Measurements from ENCODE around the gene PAK5. TPM values are rescaled to one million over a fixed set of nuclear protein-coding genes. Genes with fewer than 3 reads are reported as not detected.

The PAK5 gene
- total and polyA plus RNA-seq, 12 donors: 0.04 TPM; not detected in 11

DNA sequence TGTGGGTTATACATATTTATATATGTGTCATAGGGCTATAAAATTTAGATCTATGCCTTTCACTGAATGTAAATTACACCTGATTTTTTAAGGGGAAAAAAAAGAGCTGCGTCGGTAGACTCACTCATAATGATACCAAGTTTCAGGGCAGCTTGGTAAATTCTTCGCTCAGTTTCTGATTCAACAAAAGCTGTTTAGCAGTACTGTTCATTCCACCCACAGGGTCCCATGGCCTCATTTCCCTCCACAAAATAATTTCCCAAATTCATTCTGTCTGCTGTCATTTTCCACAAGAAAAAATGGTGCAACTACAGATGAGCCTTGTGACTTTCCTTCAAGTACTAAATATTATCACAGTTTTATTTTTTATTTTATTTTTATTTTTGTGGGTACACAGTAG, 63.7 kb downstream of the PAK5 start:
- H3K27me3 ChIP-seq: no peaks in the 10 kb centered on the region
- no peak overlapping the region for H3K27ac ChIP-seq
- H3K36me3 ChIP-seq: no peaks in the 10 kb centered on the region
- ATAC-seq: no peak
- peaks cover 0 to 10% (median 0%) of the 10 kb centered on the region in 11 donors for H3K9me3 ChIP-seq
- TF ChIP-seq, protein P1, sequence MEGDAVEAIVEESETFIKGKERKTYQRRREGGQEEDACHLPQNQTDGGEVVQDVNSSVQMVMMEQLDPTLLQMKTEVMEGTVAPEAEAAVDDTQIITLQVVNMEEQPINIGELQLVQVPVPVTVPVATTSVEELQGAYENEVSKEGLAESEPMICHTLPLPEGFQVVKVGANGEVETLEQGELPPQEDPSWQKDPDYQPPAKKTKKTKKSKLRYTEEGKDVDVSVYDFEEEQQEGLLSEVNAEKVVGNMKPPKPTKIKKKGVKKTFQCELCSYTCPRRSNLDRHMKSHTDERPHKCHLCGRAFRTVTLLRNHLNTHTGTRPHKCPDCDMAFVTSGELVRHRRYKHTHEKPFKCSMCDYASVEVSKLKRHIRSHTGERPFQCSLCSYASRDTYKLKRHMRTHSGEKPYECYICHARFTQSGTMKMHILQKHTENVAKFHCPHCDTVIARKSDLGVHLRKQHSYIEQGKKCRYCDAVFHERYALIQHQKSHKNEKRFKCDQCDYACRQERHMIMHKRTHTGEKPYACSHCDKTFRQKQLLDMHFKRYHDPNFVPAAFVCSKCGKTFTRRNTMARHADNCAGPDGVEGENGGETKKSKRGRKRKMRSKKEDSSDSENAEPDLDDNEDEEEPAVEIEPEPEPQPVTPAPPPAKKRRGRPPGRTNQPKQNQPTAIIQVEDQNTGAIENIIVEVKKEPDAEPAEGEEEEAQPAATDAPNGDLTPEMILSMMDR (IDR thresholded peaks at IDR 0.05): no peak
- H3K4me3 ChIP-seq: no peak overlapping the region
- DNase-seq: no peak
- intact Hi-C loops (cut with DNase I): loop anchor here in 1 of 10 donors (10.0 kb wide), 1 partner anchor 60 kb away; the partner anchor contains the start of gene PAK5
- no peaks in the 10 kb centered on the region for H3K4me1 ChIP-seq
- WGBS, 2 donors: 93 to 97% methylated on average over 3 of the region's 3 CpGs

DNA sequence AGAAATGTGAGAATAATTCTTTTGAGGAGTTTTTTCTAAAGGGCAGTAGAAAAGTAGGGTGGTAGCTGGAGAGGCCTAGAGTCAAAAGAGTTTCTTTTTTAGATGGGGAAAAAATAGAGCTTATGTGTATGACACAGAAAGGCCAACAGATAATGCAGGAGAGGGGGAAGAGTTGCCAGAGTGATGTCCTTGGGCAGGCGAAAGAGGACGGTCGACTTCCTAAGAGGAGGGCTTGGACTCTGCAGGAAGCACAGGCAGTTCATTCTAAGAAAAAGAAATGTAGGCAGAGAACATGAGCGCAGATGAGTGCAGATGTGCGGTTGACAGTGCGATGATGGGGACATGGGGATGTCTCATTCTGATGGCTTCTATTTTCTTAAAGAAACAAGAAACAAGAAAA, 68.9 kb downstream of the PAK5 start:
- TF ChIP-seq, protein P1 (IDR thresholded peaks at IDR 0.05): no peak
- Histone ChIP-seq H3K27ac (no peak overlapping the region), H3K27me3 (no peaks in the 10 kb centered on the region), H3K4me1 (no peaks in the 10 kb centered on the region), H3K36me3 (no peaks in the 10 kb centered on the region), H3K9me3 (peaks cover 0 to 9% (median 0%) of the 10 kb centered on the region in 11 donors), H3K4me3 (no peak overlapping the region)
- no peak for DNase-seq
- ATAC-seq: no peak
- WGBS, 2 donors: 86 to 87% methylated on average over 6 of the region's 6 CpGs
- intact Hi-C loops (cut with DNase I): loop anchor here in 1 of 10 donors (10.0 kb wide), 1 partner anchor 65 kb away; the partner anchor contains the start of gene PAK5

DNA sequence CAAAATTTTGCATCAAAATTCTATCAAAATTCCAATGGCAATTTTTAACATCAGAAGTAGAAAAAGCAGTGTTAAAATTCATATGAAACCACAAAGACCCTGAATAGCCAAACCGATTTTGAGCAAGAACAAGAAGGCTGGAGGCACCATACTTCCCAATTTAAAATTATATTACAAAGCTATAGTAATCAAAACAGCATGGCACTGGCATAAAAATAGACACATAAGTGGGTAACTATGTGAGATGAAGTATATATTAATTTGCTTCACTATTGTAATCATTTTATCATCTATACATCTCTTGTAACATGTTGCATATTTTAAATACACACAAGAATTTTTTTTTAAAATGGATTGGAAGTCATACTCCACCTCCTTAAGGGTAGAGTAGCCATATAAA, 77.4 kb downstream of the PAK5 start:
- Histone ChIP-seq H3K9me3 (peaks cover 0 to 35% (median 15%) of the 10 kb centered on the region in 11 donors), H3K36me3 (no peaks in the 10 kb centered on the region), H3K27me3 (no peaks in the 10 kb centered on the region), H3K27ac (no peak overlapping the region), H3K4me1 (no peaks in the 10 kb centered on the region), H3K4me3 (no peak overlapping the region)
- DNase-seq (no peak), ATAC-seq (no peak)
- TF ChIP-seq, protein P1 (IDR thresholded peaks at IDR 0.05): no peak
- WGBS, 2 donors: 66 to 81% methylated on average over 1 of the region's 1 CpG
- intact Hi-C loops (cut with DNase I): no loop called here

DNA sequence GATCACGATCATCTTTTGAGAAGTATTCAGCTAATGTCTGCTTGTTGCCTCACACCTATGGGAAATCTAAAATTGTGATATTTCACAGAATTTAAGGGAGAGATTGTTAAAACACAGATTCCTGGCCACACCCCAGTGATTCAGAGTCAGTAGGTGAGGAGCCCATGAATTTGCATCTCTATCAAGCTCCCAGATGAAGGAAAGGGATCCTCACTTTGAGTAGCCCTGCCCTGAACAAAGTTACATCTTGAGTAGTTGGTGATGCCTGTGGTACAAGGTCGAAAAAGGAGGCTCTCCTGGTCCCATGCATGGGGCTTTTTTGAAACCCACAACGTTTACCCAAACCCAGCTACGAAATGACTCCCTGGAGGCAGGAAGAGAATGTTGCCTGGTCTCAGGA, 79.5 kb downstream of the PAK5 start:
- ATAC-seq (no peak), DNase-seq (no peak)
- Histone ChIP-seq H3K9me3 (peaks cover 0 to 35% (median 15%) of the 10 kb centered on the region in 11 donors), H3K4me1 (no peaks in the 10 kb centered on the region), H3K4me3 (no peak overlapping the region), H3K36me3 (no peaks in the 10 kb centered on the region), H3K27ac (no peak overlapping the region), H3K27me3 (no peaks in the 10 kb centered on the region)
- intact Hi-C loops (cut with DNase I): no loop called here
- 46 to 49% methylated on average over 4 of the region's 4 CpGs for WGBS, 2 donors
- TF ChIP-seq, protein P1 (IDR thresholded peaks at IDR 0.05): no peak
